ENCODE results near the gene ZFHX2. TPM values are rescaled to one million over a fixed set of nuclear protein-coding genes. Genes with fewer than 3 reads are reported as not detected.
"Not testable (repeated sequence)": the region's sequence is repeated elsewhere in the genome, so short reads cannot be mapped to it uniquely, and the experiment has no call there.

ZFHX2 gene
- total RNA-seq (2012; rRNA removed), result 0.22 and 0.51 TPM in 2 replicates

GRCh38 chr14:23551266-23552028 is at the start of gene ZFHX2:
ZFHX2 (minus strand) TSS chr14:23551765; CDS start chr14:23535325, 16,440 bp downstream.
- Histone ChIP-seq H3K4me3 (ENCODE audit: low read length) (peak within 1 kb of the TSS; percentile 91), H3K4me2 (ENCODE audit: low read length) (peak within 1 kb of the TSS; percentile 93), H3K4me1 (ENCODE audit: control insufficient read depth, insufficient read depth, low read length) (peaks cover 18% of the 10 kb centered on the region), H3K9ac (ENCODE audit: low read depth, low read length) (peak within 1 kb of the TSS; percentile 69), H3K27me3 (ENCODE audit: control insufficient read depth, insufficient read depth, low read length) (peaks cover 4% of the 10 kb centered on the region), H3K36me3 (ENCODE audit: insufficient read depth, low read length) (no peaks in the 10 kb centered on the region), H3K9me3 (replicated peaks; ENCODE audit: low read length) (no peaks in the 10 kb centered on the region)

- no peak overlapping the region for H3K4me2 ChIP-seq (ENCODE audit: low read length)
Observed at GRCh38 chr14:23600806-23601205, 49.2 kb upstream of the ZFHX2 start.

GRCh38 chr14:23600322-23600707 is 48.8 kb upstream of the ZFHX2 start:
- Histone ChIP-seq H3K4me3 (ENCODE audit: low read length) (no peak overlapping the region), H3K4me1 (ENCODE audit: control insufficient read depth, insufficient read depth, low read length) (no peaks in the 10 kb centered on the region), H3K36me3 (ENCODE audit: insufficient read depth, low read length) (no peaks in the 10 kb centered on the region), H3K4me2 (ENCODE audit: low read length) (no peak overlapping the region), H3K9me3 (replicated peaks; ENCODE audit: low read length) (no peaks in the 10 kb centered on the region), H3K27me3 (ENCODE audit: control insufficient read depth, insufficient read depth, low read length) (peaks cover 4% of the 10 kb centered on the region), H3K9ac (ENCODE audit: low read depth, low read length) (no peak overlapping the region)

More at GRCh38 chr14:23600806-23601205, 49.2 kb upstream of the ZFHX2 start:
- Histone ChIP-seq H3K4me1 (ENCODE audit: control insufficient read depth, insufficient read depth, low read length) (no peaks in the 10 kb centered on the region), H3K4me3 (ENCODE audit: low read length) (no peak overlapping the region), H3K36me3 (ENCODE audit: insufficient read depth, low read length) (no peaks in the 10 kb centered on the region), H3K9me3 (replicated peaks; ENCODE audit: low read length) (no peaks in the 10 kb centered on the region), H3K27me3 (ENCODE audit: control insufficient read depth, insufficient read depth, low read length) (peaks cover 4% of the 10 kb centered on the region), H3K9ac (ENCODE audit: low read depth, low read length) (no peak overlapping the region)

- not testable (repeated sequence) for H3K4me2 ChIP-seq (ENCODE audit: low read length); H3K9ac ChIP-seq (ENCODE audit: low read depth, low read length); H3K4me3 ChIP-seq (ENCODE audit: low read length); H3K9me3 ChIP-seq (replicated peaks; ENCODE audit: low read length); H3K36me3 ChIP-seq (ENCODE audit: insufficient read depth, low read length); H3K27me3 ChIP-seq (ENCODE audit: control insufficient read depth, insufficient read depth, low read length); H3K4me1 ChIP-seq (ENCODE audit: control insufficient read depth, insufficient read depth, low read length)
Observed at GRCh38 chr14:23594191-23594590, 42.6 kb upstream of the ZFHX2 start.

- H3K4me3 ChIP-seq (ENCODE audit: low read length), result no peak overlapping the region
- no peaks in the 10 kb centered on the region for H3K36me3 ChIP-seq (ENCODE audit: insufficient read depth, low read length)
- peaks cover 6% of the 10 kb centered on the region for H3K27me3 ChIP-seq (ENCODE audit: control insufficient read depth, insufficient read depth, low read length)
- H3K9ac ChIP-seq (ENCODE audit: low read depth, low read length), result no peak overlapping the region
- H3K9me3 ChIP-seq (replicated peaks; ENCODE audit: low read length), result no peaks in the 10 kb centered on the region
- no peak overlapping the region for H3K4me2 ChIP-seq (ENCODE audit: low read length)
- H3K4me1 ChIP-seq (ENCODE audit: control insufficient read depth, insufficient read depth, low read length), result peaks cover 4% of the 10 kb centered on the region
Observed at GRCh38 chr14:23590198-23590597, 38.6 kb upstream of the ZFHX2 start.

GRCh38 chr14:23589606-23590005 is 38.0 kb upstream of the ZFHX2 start:
- no peak overlapping the region for H3K4me2 ChIP-seq (ENCODE audit: low read length)
- H3K9ac ChIP-seq (ENCODE audit: low read depth, low read length), result no peak overlapping the region
- no peaks in the 10 kb centered on the region for H3K36me3 ChIP-seq (ENCODE audit: insufficient read depth, low read length)
- H3K4me3 ChIP-seq (ENCODE audit: low read length), result no peak overlapping the region
- no peaks in the 10 kb centered on the region for H3K9me3 ChIP-seq (replicated peaks; ENCODE audit: low read length)
- H3K4me1 ChIP-seq (ENCODE audit: control insufficient read depth, insufficient read depth, low read length), result peaks cover 4% of the 10 kb centered on the region
- H3K27me3 ChIP-seq (ENCODE audit: control insufficient read depth, insufficient read depth, low read length), result peaks cover 6% of the 10 kb centered on the region

GRCh38 chr14:23588884-23589598 is 37.5 kb upstream of the ZFHX2 start:
- Histone ChIP-seq H3K4me3 (ENCODE audit: low read length) (no peak overlapping the region), H3K36me3 (ENCODE audit: insufficient read depth, low read length) (no peaks in the 10 kb centered on the region), H3K9me3 (replicated peaks; ENCODE audit: low read length) (no peaks in the 10 kb centered on the region), H3K9ac (ENCODE audit: low read depth, low read length) (no peak overlapping the region), H3K4me2 (ENCODE audit: low read length) (no peak overlapping the region), H3K27me3 (ENCODE audit: control insufficient read depth, insufficient read depth, low read length) (peaks cover 6% of the 10 kb centered on the region), H3K4me1 (ENCODE audit: control insufficient read depth, insufficient read depth, low read length) (peaks cover 4% of the 10 kb centered on the region)

GRCh38 chr14:23584527-23585203 is 33.1 kb upstream of the ZFHX2 start:
- not testable (repeated sequence) for H3K9me3 ChIP-seq (replicated peaks; ENCODE audit: low read length); H3K4me3 ChIP-seq (ENCODE audit: low read length); H3K9ac ChIP-seq (ENCODE audit: low read depth, low read length); H3K36me3 ChIP-seq (ENCODE audit: insufficient read depth, low read length); H3K4me1 ChIP-seq (ENCODE audit: control insufficient read depth, insufficient read depth, low read length); H3K4me2 ChIP-seq (ENCODE audit: low read length)
- peaks cover 23% of the 10 kb centered on the region for H3K27me3 ChIP-seq (ENCODE audit: control insufficient read depth, insufficient read depth, low read length)

GRCh38 chr14:23583761-23584526 is 32.4 kb upstream of the ZFHX2 start:
- not testable (repeated sequence) for H3K4me3 ChIP-seq (ENCODE audit: low read length); H3K4me2 ChIP-seq (ENCODE audit: low read length); H3K36me3 ChIP-seq (ENCODE audit: insufficient read depth, low read length); H3K9me3 ChIP-seq (replicated peaks; ENCODE audit: low read length); H3K9ac ChIP-seq (ENCODE audit: low read depth, low read length); H3K4me1 ChIP-seq (ENCODE audit: control insufficient read depth, insufficient read depth, low read length)
- H3K27me3 ChIP-seq (ENCODE audit: control insufficient read depth, insufficient read depth, low read length), result peaks cover 29% of the 10 kb centered on the region

GRCh38 chr14:23582906-23583760 is 31.6 kb upstream of the ZFHX2 start:
- H3K4me3 ChIP-seq (ENCODE audit: low read length), result no peak overlapping the region
- peaks cover 35% of the 10 kb centered on the region for H3K27me3 ChIP-seq (ENCODE audit: control insufficient read depth, insufficient read depth, low read length)
- H3K9ac ChIP-seq (ENCODE audit: low read depth, low read length), result no peak overlapping the region
- H3K9me3 ChIP-seq (replicated peaks; ENCODE audit: low read length), result no peaks in the 10 kb centered on the region
- no peaks in the 10 kb centered on the region for H3K4me1 ChIP-seq (ENCODE audit: control insufficient read depth, insufficient read depth, low read length)
- no peak overlapping the region for H3K4me2 ChIP-seq (ENCODE audit: low read length)
- no peaks in the 10 kb centered on the region for H3K36me3 ChIP-seq (ENCODE audit: insufficient read depth, low read length)

Data from skeletal muscle satellite cell (primary cell).